ENCODE data around the gene ZNF439. TPM values are rescaled to one million over a fixed set of nuclear protein-coding genes. Genes with fewer than 3 reads are reported as not detected.
A peak's percentile ranks its signal among the peaks of the same experiment; 100 is the strongest.
"Not testable (repeated sequence)": the region's sequence is repeated elsewhere in the genome, so short reads cannot be mapped to it uniquely, and the experiment has no call there.

The ZNF439 gene
- total and polyA plus RNA-seq, 10 of the 15 experiments (the other 5 are each of a cell fraction or from before 2014, with no cell fraction given): 0.43 to 2.5 (median 1.2) TPM

GRCh38 chr19:11867766-11868165, 19.2 kb downstream of the ZNF439 start:
- POLR2A ChIA-PET: not testable (repeated sequence)

GRCh38 chr19:11868188-11868587, 19.7 kb downstream of the ZNF439 start:
- no peak for DNase-seq (ENCODE audit: low read depth, low spot score)
- ChIA-PET POLR2A (no interaction called here), SMC1A (ENCODE audit: uncharacterized antibody, unreplicated experiment) (no interaction called here), CTCF (no interaction called here), RAD21 (ENCODE audit: unreplicated experiment) (no interaction called here)
- in situ Hi-C loops (cut with MboI) (no loop called here), intact Hi-C loops (cut with micrococcal nuclease; ENCODE audit: unreplicated experiment) (no loop called here)
- H3K9ac ChIP-seq (ENCODE audit: control insufficient read depth, insufficient read depth, low read length): no peak overlapping the region
- no peaks in the 10 kb centered on the region for H3K27me3 ChIP-seq (replicated peaks in 1 of 2; ENCODE audit: control insufficient read depth in 2 of 2, insufficient read depth in 2 of 2, low read length in 1 of 2)
- H3K79me2 ChIP-seq (ENCODE audit: control insufficient read depth, insufficient read depth, low read length): no peaks in the 10 kb centered on the region
- peaks cover 26% of the 10 kb centered on the region; the same call in 2 of the 3 replicates for H3K9me3 ChIP-seq (replicated peaks; ENCODE audit: control insufficient read depth, insufficient read depth, low read length)
- H3K4me1 ChIP-seq (ENCODE audit: control insufficient read depth, insufficient read depth, low read length): no peaks in the 10 kb centered on the region
- no TSS peak for BruUV-seq (replicated peaks)
- ATAC-seq: no peak
- H4K20me1 ChIP-seq (ENCODE audit: control insufficient read depth, insufficient read depth): no peaks in the 10 kb centered on the region
- no peak overlapping the region for H2AFZ ChIP-seq (ENCODE audit: control insufficient read depth, low read depth, low read length)
- no peak overlapping the region for H3K4me2 ChIP-seq (ENCODE audit: control insufficient read depth, insufficient read depth)
- no peak overlapping the region for H3K27ac ChIP-seq (ENCODE audit: control insufficient read depth, insufficient read depth)
- H3K4me3 ChIP-seq: no peak overlapping the region
- 89% methylated on average over 8 of the region's 8 CpGs for WGBS (ENCODE audit: insufficient coverage, insufficient replicate concordance, low lambda C conversion rate, missing lambda C conversion rate)
- H3K36me3 ChIP-seq (ENCODE audit: control insufficient read depth in 2 of 2, insufficient read depth in 2 of 2, low read length in 1 of 2): no peaks in the 10 kb centered on the region
- no peak for FAIRE-seq
- TF ChIP-seq CEBPZ (IDR thresholded peaks at IDR 0.05; ENCODE audit: low read depth, low read length) (no peak), ZBED1 (IDR thresholded peaks at IDR 0.05; ENCODE audit: borderline replicate concordance) (no peak), KLF5 (IDR thresholded peaks at IDR 0.05; ENCODE audit: partially characterized antibody) (peak; percentile 60), ZSCAN29 (IDR thresholded peaks at IDR 0.05) (no peak), USF1 (IDR thresholded peaks at IDR 0.05; ENCODE audit: borderline replicate concordance, extremely low read length, insufficient read depth, low read depth, low read length) (no peak), ZNF274 (IDR thresholded peaks at IDR 0.05; ENCODE audit: insufficient read depth, insufficient read length) (no peak), CTCF (IDR thresholded peaks at IDR 0.05 in 2 of 3, conservative IDR thresholded peaks at IDR 0.05 in 1 of 3; ENCODE audit: control insufficient read depth in 2 of 3, extremely low read depth in 1 of 3, insufficient read depth in 1 of 3, low read depth in 3 of 3, low read length in 3 of 3) (no peak), POLR2AphosphoS5 (IDR thresholded peaks at IDR 0.05; ENCODE audit: low read length) (no peak), IRF5 (IDR thresholded peaks at IDR 0.05; ENCODE audit: borderline replicate concordance) (no peak), CBX5 (IDR thresholded peaks at IDR 0.05; ENCODE audit: low read depth) (peak; percentile 62; the same call in 1 of the 2 replicates)

More at GRCh38 chr19:11867766-11868165, 19.2 kb downstream of the ZNF439 start:
- BruUV-seq (replicated peaks); H2AFZ ChIP-seq (ENCODE audit: control insufficient read depth, low read depth, low read length); DNase-seq (ENCODE audit: low read depth, low spot score); H4K20me1 ChIP-seq (ENCODE audit: control insufficient read depth, insufficient read depth); H3K36me3 ChIP-seq (ENCODE audit: control insufficient read depth in 2 of 2, insufficient read depth in 2 of 2, low read length in 1 of 2); in situ Hi-C loops (cut with MboI); RAD21 ChIA-PET (ENCODE audit: unreplicated experiment); H3K79me2 ChIP-seq (ENCODE audit: control insufficient read depth, insufficient read depth, low read length); H3K27me3 ChIP-seq (replicated peaks in 1 of 2; ENCODE audit: control insufficient read depth in 2 of 2, insufficient read depth in 2 of 2, low read length in 1 of 2); H3K4me1 ChIP-seq (ENCODE audit: control insufficient read depth, insufficient read depth, low read length); H3K4me3 ChIP-seq; CTCF ChIA-PET; intact Hi-C loops (cut with micrococcal nuclease; ENCODE audit: unreplicated experiment); H3K4me2 ChIP-seq (ENCODE audit: control insufficient read depth, insufficient read depth); H3K9ac ChIP-seq (ENCODE audit: control insufficient read depth, insufficient read depth, low read length); SMC1A ChIA-PET (ENCODE audit: uncharacterized antibody, unreplicated experiment); H3K27ac ChIP-seq (ENCODE audit: control insufficient read depth, insufficient read depth); ATAC-seq: not testable (repeated sequence)
- 95% methylated on average over 4 of the region's 4 CpGs for WGBS (ENCODE audit: insufficient coverage, insufficient replicate concordance, low lambda C conversion rate, missing lambda C conversion rate)
- FAIRE-seq: peak; percentile 44
- H3K9me3 ChIP-seq (replicated peaks; ENCODE audit: control insufficient read depth, insufficient read depth, low read length): peaks cover 26% of the 10 kb centered on the region; the same call in 2 of the 3 replicates

Measured in GM12878 (cell line).